ENCODE measurements around the gene KLB. TPM values are rescaled to one million over a fixed set of nuclear protein-coding genes. Genes with fewer than 3 reads are reported as not detected.
"Not testable (repeated sequence)": the region's sequence is repeated elsewhere in the genome, so short reads cannot be mapped to it uniquely, and the experiment has no call there.

KLB gene
- total and polyA plus RNA-seq, 4 donors, result 0.06 to 0.80 (median 0.38) TPM

- Histone ChIP-seq H3K4me1 (ENCODE audit: control insufficient read depth in 5 of 5, insufficient read depth in 5 of 5, low read length in 5 of 5) (peaks cover 0 to 9% (median 2%) of the 10 kb centered on the region in 5 donors), H3K4me3 (no peak overlapping the region), H3K27me3 (ENCODE audit: control insufficient read depth in 3 of 3, insufficient read depth in 3 of 3, low read length in 2 of 3) (no peaks in the 10 kb centered on the region), H3K9me3 (ENCODE audit: control insufficient read depth in 4 of 4, insufficient read depth in 3 of 4, low read length in 3 of 4) (no peaks in the 10 kb centered on the region), H3K36me3 (ENCODE audit: control insufficient read depth in 4 of 4, insufficient read depth in 4 of 4, low read length in 4 of 4) (no peaks in the 10 kb centered on the region), H3K9ac (ENCODE audit: insufficient read depth in 1 of 2, low read length in 2 of 2) (no peak overlapping the region), H3K27ac (ENCODE audit: low read depth in 1 of 2, low read length in 1 of 2) (no peak overlapping the region)
- no peak for DNase-seq
- TF ChIP-seq CTCF (IDR thresholded peaks at IDR 0.05; ENCODE audit: control extremely low read depth, extremely low read depth), result no peak
- ATAC-seq (ENCODE audit: insufficient read depth, low FRiP score), result no peak
- WGBS, 2 donors, result 78 to 89% methylated on average over 1 of the region's 1 CpG
These were observed 805 bp downstream of the KLB start for GRCh38 chr4:39407584-39407885.

GRCh38 chr4:39410415-39410814, 3.7 kb downstream of the KLB start:
- H3K9ac ChIP-seq (ENCODE audit: insufficient read depth in 1 of 2, low read length in 2 of 2), result no peak overlapping the region
- no peak for TF ChIP-seq CTCF (IDR thresholded peaks at IDR 0.05; ENCODE audit: control extremely low read depth, extremely low read depth)
- H3K27ac ChIP-seq (ENCODE audit: low read depth in 1 of 2, low read length in 1 of 2), result no peak overlapping the region
- no peaks in the 10 kb centered on the region for H3K9me3 ChIP-seq (ENCODE audit: control insufficient read depth in 4 of 4, insufficient read depth in 3 of 4, low read length in 3 of 4)
- H3K36me3 ChIP-seq (ENCODE audit: control insufficient read depth in 4 of 4, insufficient read depth in 4 of 4, low read length in 4 of 4), result no peaks in the 10 kb centered on the region
- whole genome bisulfite sequencing, 2 donors, result 43 to 60% methylated on average over 5 of the region's 5 CpGs
- ATAC-seq (ENCODE audit: insufficient read depth, low FRiP score), result no peak
- peak in 1 of 3 donors; percentile 20 for DNase-seq
- H3K4me3 ChIP-seq, result no peak overlapping the region
- no peaks in the 10 kb centered on the region for H3K27me3 ChIP-seq (ENCODE audit: control insufficient read depth in 3 of 3, insufficient read depth in 3 of 3, low read length in 2 of 3)
- H3K4me1 ChIP-seq (ENCODE audit: control insufficient read depth in 5 of 5, insufficient read depth in 5 of 5, low read length in 5 of 5), result peaks cover 0 to 9% (median 2%) of the 10 kb centered on the region in 5 donors

- not testable (repeated sequence) for H3K9ac ChIP-seq (ENCODE audit: insufficient read depth in 1 of 2, low read length in 2 of 2); ATAC-seq (ENCODE audit: insufficient read depth, low FRiP score); H3K27ac ChIP-seq (ENCODE audit: low read depth in 1 of 2, low read length in 1 of 2); H3K36me3 ChIP-seq (ENCODE audit: control insufficient read depth in 4 of 4, insufficient read depth in 4 of 4, low read length in 4 of 4); DNase-seq; H3K4me3 ChIP-seq; H3K4me1 ChIP-seq (ENCODE audit: control insufficient read depth in 5 of 5, insufficient read depth in 5 of 5, low read length in 5 of 5); H3K9me3 ChIP-seq (ENCODE audit: control insufficient read depth in 4 of 4, insufficient read depth in 3 of 4, low read length in 3 of 4); H3K27me3 ChIP-seq (ENCODE audit: control insufficient read depth in 3 of 3, insufficient read depth in 3 of 3, low read length in 2 of 3)
- 85 to 97% methylated on average over 8 of the region's 8 CpGs for WGBS, 2 donors
These were observed 4.8 kb downstream of the KLB start for GRCh38 chr4:39411561-39411960.

- 43 to 48% methylated on average over 2 of the region's 2 CpGs for WGBS, 2 donors
- ATAC-seq (ENCODE audit: insufficient read depth, low FRiP score), result no peak
These were observed 9.1 kb downstream of the KLB start for GRCh38 chr4:39415678-39416283.

More at GRCh38 chr4:39415678-39416283, 9.1 kb downstream of the KLB start:
- Histone ChIP-seq H3K27ac (ENCODE audit: low read depth in 1 of 2, low read length in 1 of 2) (no peak overlapping the region), H3K9me3 (ENCODE audit: control insufficient read depth in 4 of 4, insufficient read depth in 3 of 4, low read length in 3 of 4) (no peaks in the 10 kb centered on the region), H3K4me3 (no peak overlapping the region), H3K36me3 (ENCODE audit: control insufficient read depth in 4 of 4, insufficient read depth in 4 of 4, low read length in 4 of 4) (no peaks in the 10 kb centered on the region), H3K9ac (ENCODE audit: insufficient read depth in 1 of 2, low read length in 2 of 2) (no peak overlapping the region), H3K4me1 (ENCODE audit: control insufficient read depth in 5 of 5, insufficient read depth in 5 of 5, low read length in 5 of 5) (peaks cover 0 to 2% (median 0%) of the 10 kb centered on the region in 5 donors), H3K27me3 (ENCODE audit: control insufficient read depth in 3 of 3, insufficient read depth in 3 of 3, low read length in 2 of 3) (no peaks in the 10 kb centered on the region)
- peak in 1 of 3 donors; percentile 34 for DNase-seq
- TF ChIP-seq CTCF (IDR thresholded peaks at IDR 0.05; ENCODE audit: control extremely low read depth, extremely low read depth), result no peak

All from lung (tissue), 12 donors.